ENCODE results near the gene ATP4A.
"Not testable (repeated sequence)": the region's sequence is repeated elsewhere in the genome, so short reads cannot be mapped to it uniquely, and the experiment has no call there.

The ATP4A gene

GRCh38 chr19:35563207-35563829 lies at the start of gene ATP4A:
ATP4A (minus strand) TSS chr19:35563658; CDS start chr19:35563629, 29 bp downstream.
- no peak for DNase-seq (ENCODE audit: low read depth)

GRCh38 chr19:35612559-35613321 lies 49.3 kb upstream of the ATP4A start, which contains the start of gene HAUS5:
HAUS5 (plus strand) TSS chr19:35612735; CDS start chr19:35612795, 60 bp downstream.
- peak; percentile 95 for DNase-seq (ENCODE audit: low read depth)

- no peak for DNase-seq (ENCODE audit: low read depth)
These were observed 48.7 kb upstream of the ATP4A start for GRCh38 chr19:35612224-35612558.

- DNase-seq (ENCODE audit: low read depth), result no peak
These were observed 46.4 kb upstream of the ATP4A start for GRCh38 chr19:35609851-35610353.

- DNase-seq (ENCODE audit: low read depth), result no peak
These were observed 44.8 kb upstream of the ATP4A start for GRCh38 chr19:35608251-35608650.

GRCh38 chr19:35607661-35608060 lies 44.2 kb upstream of the ATP4A start:
- DNase-seq (ENCODE audit: low read depth), result no peak

GRCh38 chr19:35607170-35607569 lies 43.7 kb upstream of the ATP4A start:
- DNase-seq (ENCODE audit: low read depth), result not testable (repeated sequence)

GRCh38 chr19:35604436-35604835 lies 41.0 kb upstream of the ATP4A start:
- DNase-seq (ENCODE audit: low read depth), result not testable (repeated sequence)

- DNase-seq (ENCODE audit: low read depth), result no peak
These were observed 38.5 kb upstream of the ATP4A start for GRCh38 chr19:35601971-35602370.

- DNase-seq (ENCODE audit: low read depth), result no peak
These were observed 33.0 kb upstream of the ATP4A start for GRCh38 chr19:35596366-35596999.

- DNase-seq (ENCODE audit: low read depth), result no peak
These were observed 32.5 kb upstream of the ATP4A start for GRCh38 chr19:35595928-35596327.

GRCh38 chr19:35595026-35595425 lies 31.6 kb upstream of the ATP4A start:
- not testable (repeated sequence) for DNase-seq (ENCODE audit: low read depth)

- DNase-seq (ENCODE audit: low read depth), result no peak
These were observed 28.8 kb upstream of the ATP4A start for GRCh38 chr19:35592226-35592625.

- no peak for DNase-seq (ENCODE audit: low read depth)
These were observed 27.4 kb upstream of the ATP4A start for GRCh38 chr19:35590875-35591274.

GRCh38 chr19:35587321-35587720 lies 23.9 kb upstream of the ATP4A start:
- DNase-seq (ENCODE audit: low read depth), result no peak

GRCh38 chr19:35585848-35586247 lies 22.4 kb upstream of the ATP4A start, which contains the start of gene PMIS2:
PMIS2 (plus strand) TSS chr19:35586173; CDS start chr19:35586260, 87 bp downstream.
- no peak for DNase-seq (ENCODE audit: low read depth)

GRCh38 chr19:35582760-35583159 lies 19.3 kb upstream of the ATP4A start:
- no peak for DNase-seq (ENCODE audit: low read depth)

- DNase-seq (ENCODE audit: low read depth), result no peak
These were observed 15.2 kb upstream of the ATP4A start for GRCh38 chr19:35578707-35579106.

GRCh38 chr19:35577918-35578317 lies 14.5 kb upstream of the ATP4A start:
- DNase-seq (ENCODE audit: low read depth), result no peak

- no peak for DNase-seq (ENCODE audit: low read depth)
These were observed 8.0 kb upstream of the ATP4A start for GRCh38 chr19:35571406-35571965.

GRCh38 chr19:35569281-35569781 lies 5.9 kb upstream of the ATP4A start:
- no peak for DNase-seq (ENCODE audit: low read depth)

- DNase-seq (ENCODE audit: low read depth), result no peak
These were observed 3.3 kb upstream of the ATP4A start for GRCh38 chr19:35566738-35567137.

Data from activated T-cell treated with anti-CD3 and anti-CD28 coated beads for 24 hours (primary cell).